Astrocyte of the spinal cord (primary cell): ENCODE results near the gene EPS8L2.

ENCODE experiments used
- DNase-seq: peaks from one replicate; pipeline ENCODE4 v3.0.0; 2011; ENCODE audit warnings: low read depth, low spot score
- H3K4me3 ChIP-seq: 2 replicates; pipeline ENCODE4 v1.5.1; 2011; ENCODE audit warnings: low read depth, mild to moderate bottlenecking, low read length, moderate library complexity
- CTCF ChIP-seq: IDR thresholded peaks from 2 replicates; pipeline ENCODE4 v1.5.1; 2012; ENCODE audit warnings: low read depth, mild to moderate bottlenecking, low read length, inconsistent platforms
- in situ Hi-C: cut with HindIII; loops from 2 replicates; pipeline ENCODE4 v1.10.0; 2017; ENCODE audit warnings: low sequenced_read_pairs

EPS8L2 gene

DNA sequence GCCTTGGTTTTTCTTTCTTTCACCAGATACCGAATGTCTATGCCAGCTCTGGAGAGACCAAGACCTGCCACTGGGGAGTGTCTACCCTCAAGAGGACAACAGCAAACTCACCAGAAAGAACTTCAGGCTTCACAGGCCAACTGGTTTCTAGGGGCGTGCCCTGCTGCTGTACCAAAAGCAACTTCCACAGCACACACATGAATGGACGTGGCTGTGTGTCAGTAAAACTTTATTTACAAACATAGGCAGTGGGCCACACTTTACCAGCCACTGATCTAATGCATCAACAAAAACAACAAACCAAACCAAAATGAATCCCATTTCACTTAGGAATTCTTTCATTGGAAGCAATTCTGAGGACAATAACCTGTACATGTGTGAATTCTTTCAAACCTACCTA, 27.7 kb upstream of the EPS8L2 start:
- TF ChIP-seq CTCF = no peak
- no peak overlapping the region for H3K4me3 ChIP-seq
- in situ Hi-C loops = no loop called here
- no peak for DNase-seq

DNA sequence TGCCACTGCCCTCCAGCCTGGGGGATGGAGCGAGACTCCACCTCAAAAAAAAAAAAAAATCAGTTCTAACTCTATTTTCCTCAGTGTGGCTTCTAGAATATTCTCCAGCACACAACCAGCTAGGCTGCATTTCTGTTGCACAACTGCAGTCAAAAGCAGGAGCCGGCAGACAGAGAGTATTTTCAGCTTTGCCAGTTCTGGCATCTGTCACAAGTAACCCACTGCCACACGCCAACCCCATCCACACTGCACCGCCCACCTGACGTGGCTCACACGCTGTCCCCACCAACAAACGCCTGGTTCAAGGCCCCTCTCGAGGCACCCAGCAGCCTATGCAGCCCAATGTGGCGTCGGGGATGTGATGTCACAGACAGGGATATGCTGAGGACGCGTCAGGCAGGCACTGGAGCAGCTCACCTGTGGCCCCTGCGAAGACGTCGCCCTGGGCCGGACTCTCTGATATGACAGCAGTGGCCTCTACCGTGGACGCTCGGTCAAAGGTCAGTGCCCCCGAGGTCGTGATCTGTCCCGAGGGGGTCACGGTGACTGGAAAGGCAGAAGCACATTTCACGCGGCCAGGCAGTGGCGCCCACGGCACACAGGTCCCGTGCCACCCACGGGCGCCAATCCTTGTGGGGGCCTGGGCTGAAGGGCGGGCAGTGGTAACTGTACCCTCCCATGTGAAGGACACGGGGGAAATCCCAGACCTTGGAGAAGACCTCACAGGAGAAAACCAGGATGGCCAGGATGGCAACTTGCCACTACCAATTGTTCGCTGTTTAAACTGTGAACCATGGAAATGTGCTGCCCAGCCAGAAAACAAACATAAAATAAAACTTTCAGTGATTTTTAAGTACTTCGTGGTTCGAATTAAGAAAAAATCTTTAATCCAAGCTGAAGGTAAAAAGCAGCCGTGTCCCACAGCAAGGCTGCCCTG, 26.5 kb upstream of the EPS8L2 start:
- TF ChIP-seq CTCF = no peak
- H3K4me3 ChIP-seq = no peak overlapping the region
- in situ Hi-C loops = no loop called here
- DNase-seq = no peak

- in situ Hi-C loops = no loop called here
- no peak for DNase-seq
- TF ChIP-seq CTCF = no peak
- H3K4me3 ChIP-seq = no peak overlapping the region
Measured at GRCh38 chr11:680476-680875, 25.6 kb upstream of the EPS8L2 start.

DNA sequence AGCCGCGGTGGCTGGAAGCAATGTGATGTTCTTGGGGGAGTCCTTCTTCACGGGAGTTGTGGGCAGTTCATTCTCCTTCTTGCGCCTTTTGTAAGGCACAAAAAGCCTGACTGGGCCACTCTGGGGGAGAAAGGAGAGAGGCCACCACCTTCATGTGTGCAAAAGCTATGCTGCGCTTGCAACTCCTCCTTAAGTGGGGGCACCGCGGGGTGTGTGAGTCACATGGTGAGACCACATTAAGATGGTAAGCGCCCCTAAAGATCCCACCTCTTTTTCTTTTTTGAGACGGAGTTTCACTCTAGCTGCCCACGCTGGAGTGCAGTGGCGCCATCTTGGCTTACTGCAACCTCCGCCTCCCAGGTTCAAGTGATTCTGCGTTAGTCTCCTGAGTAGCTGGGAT, 25.1 kb upstream of the EPS8L2 start:
- in situ Hi-C loops = no loop called here
- H3K4me3 ChIP-seq = no peak overlapping the region

DNA sequence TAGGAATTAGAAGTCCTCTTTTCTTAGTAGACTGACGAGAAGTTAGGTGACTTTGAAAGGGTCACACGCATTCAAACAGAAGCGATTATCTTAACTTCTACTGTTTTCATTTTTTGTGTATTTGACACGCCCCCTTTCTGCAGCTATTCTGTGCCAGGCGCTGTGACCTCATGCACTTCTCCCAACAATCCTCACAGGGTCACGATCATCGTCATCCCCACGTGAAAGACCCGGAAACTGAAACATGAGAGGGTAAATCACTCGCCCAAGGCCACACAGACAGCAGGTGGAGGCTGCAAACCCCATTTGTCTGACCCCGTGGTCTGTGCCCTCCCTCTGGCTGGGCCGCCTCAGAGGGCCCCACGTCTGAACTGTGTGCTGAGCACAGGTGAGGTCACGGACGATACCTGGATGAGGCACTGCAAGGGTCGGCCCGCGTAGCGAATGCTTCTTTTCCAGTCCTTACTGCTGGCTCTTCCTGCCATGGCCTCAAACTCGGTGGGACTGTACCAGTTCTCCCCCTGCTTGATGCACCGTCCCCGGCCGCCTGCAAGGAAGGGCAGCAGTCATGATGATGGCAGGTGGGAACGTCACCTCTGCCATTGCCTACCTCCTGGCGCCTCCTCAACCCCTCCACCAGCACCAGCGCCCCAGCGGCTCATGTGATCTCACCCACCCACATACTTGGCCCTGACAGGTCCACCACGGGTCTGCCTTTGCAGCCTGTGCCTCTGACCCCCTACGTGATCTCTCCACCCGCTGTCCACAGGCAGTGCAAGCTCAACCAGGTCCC, 19.4 kb upstream of the EPS8L2 start:
- in situ Hi-C loops = no loop called here
- no peak for TF ChIP-seq CTCF
- H3K4me3 ChIP-seq = no peak overlapping the region
- no peak for DNase-seq

More for the DNA sequence above, 25.1 kb upstream of the EPS8L2 start:
- no peak for TF ChIP-seq CTCF
- no peak for DNase-seq

DNA sequence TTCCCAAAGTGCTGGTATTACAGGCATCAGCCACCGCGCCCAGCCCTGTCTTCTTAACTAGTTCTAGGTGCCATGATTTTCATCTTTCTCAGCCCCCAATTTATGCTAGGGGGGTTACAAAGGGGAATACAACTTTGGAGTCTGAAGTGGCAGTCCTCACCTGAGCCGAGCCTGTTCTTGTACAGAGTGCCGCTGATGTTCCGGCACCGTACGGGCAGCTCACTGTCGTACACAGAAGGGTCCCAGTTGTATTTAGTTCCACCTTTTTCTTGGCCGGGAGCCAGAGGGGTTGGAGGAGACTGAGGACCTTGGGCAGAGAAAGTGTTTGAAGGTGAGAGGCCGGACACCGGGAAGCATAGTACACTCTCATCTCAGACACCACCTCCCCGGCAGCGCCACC, 18.3 kb upstream of the EPS8L2 start:
- in situ Hi-C loops = no loop called here
- no peak for TF ChIP-seq CTCF
- no peak for DNase-seq
- H3K4me3 ChIP-seq = no peak overlapping the region
